ENCODE data around the gene GRK5. TPM values are rescaled to one million over a fixed set of nuclear protein-coding genes. Genes with fewer than 3 reads are reported as not detected.

GRK5 gene
- total RNA-seq, 1 donor from 2014 or later, result 77.6 TPM

GRCh38 chr10:119469325-119469707 is 261.9 kb downstream of the GRK5 start:
- Mint-ChIP-seq H3K4me1 (ENCODE audit: low read depth, unreplicated experiment) (no peaks in the 10 kb centered on the region), H3K4me3 (ENCODE audit: unreplicated experiment) (no peak overlapping the region), H3K36me3 (ENCODE audit: unreplicated experiment) (peaks cover 8% of the 10 kb centered on the region), H3K27me3 (ENCODE audit: unreplicated experiment) (peaks cover 4% of the 10 kb centered on the region), H3K27ac (ENCODE audit: unreplicated experiment) (no peak overlapping the region), H3K9me3 (ENCODE audit: unreplicated experiment) (peaks cover 3% of the 10 kb centered on the region)
- TF ChIP-seq CTCF (IDR thresholded peaks at IDR 0.05; ENCODE audit: partially characterized antibody, unreplicated experiment), result no peak
- DNase-seq, result no peak

GRCh38 chr10:119469846-119470245 is 262.5 kb downstream of the GRK5 start:
- Mint-ChIP-seq H3K4me1 (ENCODE audit: low read depth, unreplicated experiment) (no peaks in the 10 kb centered on the region), H3K27ac (ENCODE audit: unreplicated experiment) (no peak overlapping the region), H3K27me3 (ENCODE audit: unreplicated experiment) (peaks cover 4% of the 10 kb centered on the region), H3K9me3 (ENCODE audit: unreplicated experiment) (peaks cover 3% of the 10 kb centered on the region), H3K36me3 (ENCODE audit: unreplicated experiment) (peaks cover 8% of the 10 kb centered on the region), H3K4me3 (ENCODE audit: unreplicated experiment) (no peak overlapping the region)
- no peak for DNase-seq
- TF ChIP-seq CTCF (IDR thresholded peaks at IDR 0.05; ENCODE audit: partially characterized antibody, unreplicated experiment), result no peak

- no peak for DNase-seq
- no peak overlapping the region for H3K4me3 Mint-ChIP-seq (ENCODE audit: unreplicated experiment)
- peaks cover 4% of the 10 kb centered on the region for H3K27me3 Mint-ChIP-seq (ENCODE audit: unreplicated experiment)
- no peak overlapping the region for H3K27ac Mint-ChIP-seq (ENCODE audit: unreplicated experiment)
- no peaks in the 10 kb centered on the region for H3K4me1 Mint-ChIP-seq (ENCODE audit: low read depth, unreplicated experiment)
- no peaks in the 10 kb centered on the region for H3K9me3 Mint-ChIP-seq (ENCODE audit: unreplicated experiment)
- TF ChIP-seq CTCF (IDR thresholded peaks at IDR 0.05; ENCODE audit: partially characterized antibody, unreplicated experiment), result no peak
- peaks cover 8% of the 10 kb centered on the region for H3K36me3 Mint-ChIP-seq (ENCODE audit: unreplicated experiment)
These were observed 263.7 kb downstream of the GRK5 start for GRCh38 chr10:119470920-119471702.

- TF ChIP-seq CTCF (IDR thresholded peaks at IDR 0.05; ENCODE audit: partially characterized antibody, unreplicated experiment), result no peak
- no peaks in the 10 kb centered on the region for H3K9me3 Mint-ChIP-seq (ENCODE audit: unreplicated experiment)
- H3K4me1 Mint-ChIP-seq (ENCODE audit: low read depth, unreplicated experiment), result peaks cover 9% of the 10 kb centered on the region
- DNase-seq, result no peak
- H3K4me3 Mint-ChIP-seq (ENCODE audit: unreplicated experiment), result no peak overlapping the region
- H3K36me3 Mint-ChIP-seq (ENCODE audit: unreplicated experiment), result peaks cover 8% of the 10 kb centered on the region
- H3K27ac Mint-ChIP-seq (ENCODE audit: unreplicated experiment), result no peak overlapping the region
- peaks cover 5% of the 10 kb centered on the region for H3K27me3 Mint-ChIP-seq (ENCODE audit: unreplicated experiment)
These were observed 266.4 kb downstream of the GRK5 start for GRCh38 chr10:119473771-119474170.

GRCh38 chr10:119474606-119475005 is 267.2 kb downstream of the GRK5 start:
- DNase-seq, result no peak
- TF ChIP-seq CTCF (IDR thresholded peaks at IDR 0.05; ENCODE audit: partially characterized antibody, unreplicated experiment), result no peak
- peaks cover 5% of the 10 kb centered on the region for H3K27me3 Mint-ChIP-seq (ENCODE audit: unreplicated experiment)
- H3K4me1 Mint-ChIP-seq (ENCODE audit: low read depth, unreplicated experiment), result peaks cover 17% of the 10 kb centered on the region
- H3K27ac Mint-ChIP-seq (ENCODE audit: unreplicated experiment), result no peak overlapping the region
- no peaks in the 10 kb centered on the region for H3K9me3 Mint-ChIP-seq (ENCODE audit: unreplicated experiment)
- H3K4me3 Mint-ChIP-seq (ENCODE audit: unreplicated experiment), result no peak overlapping the region
- H3K36me3 Mint-ChIP-seq (ENCODE audit: unreplicated experiment), result peaks cover 8% of the 10 kb centered on the region

All from glutamatergic neuron (in vitro differentiated cells).